ENCODE measurements around the gene SRI. TPM values are rescaled to one million over a fixed set of nuclear protein-coding genes. Genes with fewer than 3 reads are reported as not detected.
A peak's percentile ranks its signal among the peaks of the same experiment; 100 is the strongest.
"Not testable (repeated sequence)": the region's sequence is repeated elsewhere in the genome, so short reads cannot be mapped to it uniquely, and the experiment has no call there.

The SRI gene
- total RNA-seq: 132 TPM

- DNase-seq (ENCODE audit: low spot score) (peak; percentile 90), ATAC-seq (peak; percentile 97)
- intact Hi-C loops (cut with DNase I): no loop called here
Observed at GRCh38 chr7:88219781-88220747, at the start of gene SRI. SRI (minus strand) TSS chr7:88220038; CDS start chr7:88220026, 12 bp downstream.

- ATAC-seq: no peak
- DNase-seq (ENCODE audit: low spot score): no peak
- intact Hi-C loops (cut with DNase I): no loop called here
Observed at GRCh38 chr7:88269586-88269985, 49.7 kb upstream of the SRI start.

- peak; percentile 41 for ATAC-seq
- intact Hi-C loops (cut with DNase I): no loop called here
- DNase-seq (ENCODE audit: low spot score): no peak
Observed at GRCh38 chr7:88268858-88269257, 49.0 kb upstream of the SRI start.

GRCh38 chr7:88268051-88268450, 48.2 kb upstream of the SRI start:
- intact Hi-C loops (cut with DNase I): no loop called here
- ATAC-seq (no peak), DNase-seq (ENCODE audit: low spot score) (no peak)

- DNase-seq (ENCODE audit: low spot score): no peak
- no peak for ATAC-seq
- intact Hi-C loops (cut with DNase I): no loop called here
Observed at GRCh38 chr7:88267421-88267820, 47.6 kb upstream of the SRI start.

GRCh38 chr7:88264987-88265386, 45.1 kb upstream of the SRI start:
- intact Hi-C loops (cut with DNase I): not testable (repeated sequence)

GRCh38 chr7:88262562-88262961, 42.7 kb upstream of the SRI start:
- no peak for ATAC-seq
- no peak for DNase-seq (ENCODE audit: low spot score)
- intact Hi-C loops (cut with DNase I): no loop called here

More at GRCh38 chr7:88264987-88265386, 45.1 kb upstream of the SRI start:
- ATAC-seq; DNase-seq (ENCODE audit: low spot score): not testable (repeated sequence)

- DNase-seq (ENCODE audit: low spot score) (no peak), ATAC-seq (no peak)
- intact Hi-C loops (cut with DNase I): no loop called here
Observed at GRCh38 chr7:88260719-88261118, 40.9 kb upstream of the SRI start.

GRCh38 chr7:88259656-88260380, 40.0 kb upstream of the SRI start:
- DNase-seq (ENCODE audit: low spot score) (no peak), ATAC-seq (no peak)
- intact Hi-C loops (cut with DNase I): no loop called here

- ATAC-seq; DNase-seq (ENCODE audit: low spot score); intact Hi-C loops (cut with DNase I): not testable (repeated sequence)
Observed at GRCh38 chr7:88258296-88258695, 38.5 kb upstream of the SRI start.

- ATAC-seq: no peak
- intact Hi-C loops (cut with DNase I): no loop called here
- DNase-seq (ENCODE audit: low spot score): no peak
Observed at GRCh38 chr7:88256906-88257305, 37.1 kb upstream of the SRI start.

- ATAC-seq (no peak), DNase-seq (ENCODE audit: low spot score) (no peak)
- intact Hi-C loops (cut with DNase I): no loop called here
Observed at GRCh38 chr7:88254721-88255424, 35.0 kb upstream of the SRI start.

- ATAC-seq: no peak
- intact Hi-C loops (cut with DNase I): no loop called here
- no peak for DNase-seq (ENCODE audit: low spot score)
Observed at GRCh38 chr7:88253640-88254039, 33.8 kb upstream of the SRI start.

GRCh38 chr7:88244258-88244657, 24.4 kb upstream of the SRI start:
- intact Hi-C loops (cut with DNase I): no loop called here
- DNase-seq (ENCODE audit: low spot score) (no peak), ATAC-seq (no peak)

- DNase-seq (ENCODE audit: low spot score) (no peak), ATAC-seq (peak; percentile 94)
- intact Hi-C loops (cut with DNase I): no loop called here
Observed at GRCh38 chr7:88243345-88243909, 23.6 kb upstream of the SRI start.

GRCh38 chr7:88239852-88240251, 20.0 kb upstream of the SRI start:
- intact Hi-C loops (cut with DNase I): no loop called here
- ATAC-seq (no peak), DNase-seq (ENCODE audit: low spot score) (no peak)

GRCh38 chr7:88233828-88234227, 14.0 kb upstream of the SRI start:
- ATAC-seq (no peak), DNase-seq (ENCODE audit: low spot score) (no peak)
- intact Hi-C loops (cut with DNase I): no loop called here

GRCh38 chr7:88230646-88231045, 10.8 kb upstream of the SRI start:
- no peak for DNase-seq (ENCODE audit: low spot score)
- intact Hi-C loops (cut with DNase I): no loop called here
- ATAC-seq: no peak

- no peak for ATAC-seq
Observed at GRCh38 chr7:88229302-88229995, 9.6 kb upstream of the SRI start.

More at GRCh38 chr7:88229302-88229995, 9.6 kb upstream of the SRI start:
- no peak for DNase-seq (ENCODE audit: low spot score)
- intact Hi-C loops (cut with DNase I): no loop called here
